SK-N-MC (cell line): ENCODE data around the gene HK2.
A peak's percentile ranks its signal among the peaks of the same experiment; 100 is the strongest.
"Not testable (repeated sequence)": the region's sequence is repeated elsewhere in the genome, so short reads cannot be mapped to it uniquely, and the experiment has no call there.

ENCODE experiments used
- DNase-seq: peaks from one replicate; pipeline ENCODE4 v3.0.0-alpha.2; 2011; ENCODE audit warnings: low read depth, low spot score
- H3K27ac ChIP-seq: fragments of 200-600 bp; sonication (generic); 2 replicates; pipeline ENCODE4 v1.5.1; 2016; ENCODE audit warnings: mixed run types
- H3K36me3 ChIP-seq: fragments of 200-600 bp; sonication (generic); 2 replicates; pipeline ENCODE4 v1.6.1; 2017; ENCODE audit warnings: antibody characterized with exemption, low read length, mixed read lengths; ENCODE audit not compliant: insufficient read depth
- H3K4me3 ChIP-seq: fragments of 200-600 bp; sonication (generic); 2 replicates; pipeline ENCODE4 v1.5.1; 2016
- H3K9ac ChIP-seq: fragments of 200-600 bp; sonication (generic); 2 replicates; pipeline ENCODE4 v1.8.0; 2017; ENCODE audit warnings: mixed run types, mixed read lengths; ENCODE audit not compliant: insufficient read length
- H3K9me3 ChIP-seq: fragments of 200-600 bp; sonication (generic); 2 replicates; pipeline ENCODE4 v1.6.1; 2017; ENCODE audit warnings: low read depth, mild to moderate bottlenecking, antibody characterized with exemption, low read length, moderate library complexity, mixed read lengths
- EZH2 ChIP-seq: fragments of 200-600 bp; sonication (generic); IDR thresholded peaks from one replicate; pipeline ENCODE4 v1.6.1; 2017; ENCODE audit warnings: antibody characterized with exemption
- FOXP2 ChIP-seq: optimal IDR thresholded peaks from 2 replicates; pipeline ENCODE3; 2011; ENCODE audit warnings: mild to moderate bottlenecking, moderate library complexity; ENCODE audit not compliant: insufficient read depth; ENCODE audit errors: extremely low read length, control extremely low read depth
- POLR2AphosphoS5 ChIP-seq: IDR thresholded peaks from 2 replicates; pipeline ENCODE4 v1.6.1; 2012; ENCODE audit warnings: mild to moderate bottlenecking, low read depth, low read length, borderline replicate concordance

Gene HK2

GRCh38 chr2:74831693-74832530 is 2.0 kb upstream of the HK2 start:
- no peaks in the 10 kb centered on the region for H3K36me3 ChIP-seq
- no peak for TF ChIP-seq FOXP2
- TF ChIP-seq POLR2AphosphoS5: no peak
- no peak for TF ChIP-seq EZH2
- no peak overlapping the region for H3K27ac ChIP-seq
- H3K4me3 ChIP-seq: no peak overlapping the region
- no peak overlapping the region for H3K9ac ChIP-seq
- H3K9me3 ChIP-seq: no peaks in the 10 kb centered on the region
- DNase-seq: no peak

GRCh38 chr2:74834234-74834791 is 386 bp downstream of the HK2 start:
- peak overlapping the region; percentile 68; the same call in 1 of the 2 replicates for H3K27ac ChIP-seq
- not testable (repeated sequence) for DNase-seq, H3K36me3 ChIP-seq, H3K9me3 ChIP-seq
- peak overlapping the region; percentile 82 for H3K9ac ChIP-seq
- H3K4me3 ChIP-seq: peak overlapping the region; percentile 97

GRCh38 chr2:74834792-74835755 is 1.1 kb downstream of the HK2 start:
- peak overlapping the region; percentile 82 for H3K9ac ChIP-seq
- no peak for DNase-seq
- H3K36me3 ChIP-seq: no peaks in the 10 kb centered on the region
- no peaks in the 10 kb centered on the region for H3K9me3 ChIP-seq
- H3K27ac ChIP-seq: peak overlapping the region; percentile 71; the same call in 1 of the 2 replicates
- TF ChIP-seq POLR2AphosphoS5 (peak; percentile 78), EZH2 (no peak), FOXP2 (no peak)
- H3K4me3 ChIP-seq: peak overlapping the region; percentile 97

GRCh38 chr2:74835831-74836674 is 2.1 kb downstream of the HK2 start:
- DNase-seq: no peak
- peak overlapping the region; percentile 82 for H3K9ac ChIP-seq

GRCh38 chr2:74836675-74837401 is 2.9 kb downstream of the HK2 start:
- H3K9ac ChIP-seq: no peak overlapping the region
- TF ChIP-seq FOXP2 (no peak), EZH2 (no peak), POLR2AphosphoS5 (no peak)
- no peaks in the 10 kb centered on the region for H3K9me3 ChIP-seq
- H3K27ac ChIP-seq: no peak overlapping the region
- no peaks in the 10 kb centered on the region for H3K36me3 ChIP-seq
- no peak overlapping the region for H3K4me3 ChIP-seq
- DNase-seq: no peak

More at GRCh38 chr2:74835831-74836674, 2.1 kb downstream of the HK2 start:
- TF ChIP-seq FOXP2 (no peak), POLR2AphosphoS5 (no peak), EZH2 (no peak)
- H3K9me3 ChIP-seq: no peaks in the 10 kb centered on the region
- no peaks in the 10 kb centered on the region for H3K36me3 ChIP-seq
- no peak overlapping the region; the same call in 1 of the 2 replicates for H3K27ac ChIP-seq
- H3K4me3 ChIP-seq: peak overlapping the region; percentile 97

- no peaks in the 10 kb centered on the region for H3K36me3 ChIP-seq
- no peak overlapping the region for H3K9ac ChIP-seq
These were observed 7.7 kb downstream of the HK2 start for GRCh38 chr2:74841641-74842040.

GRCh38 chr2:74843433-74843832 is 9.5 kb downstream of the HK2 start:
- Histone ChIP-seq H3K27ac (no peak overlapping the region), H3K9me3 (no peaks in the 10 kb centered on the region), H3K9ac (no peak overlapping the region), H3K4me3 (no peak overlapping the region), H3K36me3 (no peaks in the 10 kb centered on the region)
- TF ChIP-seq FOXP2 (no peak), POLR2AphosphoS5 (no peak), EZH2 (no peak)
- no peak for DNase-seq

More at GRCh38 chr2:74841641-74842040, 7.7 kb downstream of the HK2 start:
- no peaks in the 10 kb centered on the region for H3K9me3 ChIP-seq
- no peak for DNase-seq
- TF ChIP-seq EZH2 (no peak), POLR2AphosphoS5 (no peak), FOXP2 (no peak)
- no peak overlapping the region for H3K27ac ChIP-seq
- H3K4me3 ChIP-seq: no peak overlapping the region

DNA sequence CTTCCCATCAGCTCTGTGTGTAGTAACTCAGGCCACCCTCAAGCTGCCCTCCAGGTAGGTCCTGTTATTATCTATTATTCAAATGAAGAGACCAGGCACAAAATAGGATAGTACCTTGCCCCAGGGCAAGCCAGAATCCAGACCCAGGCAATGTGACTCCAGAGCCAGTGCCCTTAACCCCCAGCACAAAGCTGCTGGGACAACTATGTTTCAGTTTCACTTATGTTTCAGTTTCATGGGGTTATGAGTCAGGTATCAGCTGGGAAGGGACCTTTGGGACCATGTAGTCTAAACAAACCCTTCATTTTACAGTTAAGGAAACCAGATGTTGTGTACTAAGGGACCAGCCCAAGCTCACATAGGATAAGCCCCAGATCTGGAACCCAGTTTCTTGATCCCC is 10.0 kb downstream of the HK2 start:
- Histone ChIP-seq H3K4me3 (no peak overlapping the region), H3K9me3 (no peaks in the 10 kb centered on the region), H3K27ac (no peak overlapping the region), H3K36me3 (no peaks in the 10 kb centered on the region), H3K9ac (no peak overlapping the region)
- no peak for DNase-seq
- TF ChIP-seq FOXP2: no peak
- no peak for TF ChIP-seq EZH2
- no peak for TF ChIP-seq POLR2AphosphoS5
